ENCODE results near the gene PNO1. TPM values are rescaled to one million over a fixed set of nuclear protein-coding genes. Genes with fewer than 3 reads are reported as not detected.

PNO1 gene
- total RNA-seq, 1 donor from 2014 or later, result 20.3 TPM

GRCh38 chr2:68195096-68195495, 37.4 kb downstream of the PNO1 start:
- Mint-ChIP-seq H3K36me3 (ENCODE audit: low read depth) (no peaks in the 10 kb centered on the region), H3K4me1 (peaks cover 3% of the 10 kb centered on the region), H3K27me3 (ENCODE audit: low read depth) (no peaks in the 10 kb centered on the region), H3K9me3 (no peaks in the 10 kb centered on the region), H3K27ac (ENCODE audit: unreplicated experiment) (no peak overlapping the region), H3K4me3 (no peak overlapping the region)
- no peak for DNase-seq (ENCODE audit: low read depth, low spot score)
- TF ChIP-seq CTCF (conservative IDR thresholded peaks at IDR 0.05), result no peak

- Mint-ChIP-seq H3K9me3 (no peaks in the 10 kb centered on the region), H3K27ac (ENCODE audit: unreplicated experiment) (no peak overlapping the region), H3K4me3 (no peak overlapping the region), H3K36me3 (ENCODE audit: low read depth) (no peaks in the 10 kb centered on the region), H3K4me1 (no peaks in the 10 kb centered on the region), H3K27me3 (ENCODE audit: low read depth) (no peaks in the 10 kb centered on the region)
- no peak for DNase-seq (ENCODE audit: low read depth, low spot score)
- peak; percentile 69 for TF ChIP-seq CTCF (conservative IDR thresholded peaks at IDR 0.05)
Measured at GRCh38 chr2:68196120-68196716, 38.5 kb downstream of the PNO1 start.

DNA sequence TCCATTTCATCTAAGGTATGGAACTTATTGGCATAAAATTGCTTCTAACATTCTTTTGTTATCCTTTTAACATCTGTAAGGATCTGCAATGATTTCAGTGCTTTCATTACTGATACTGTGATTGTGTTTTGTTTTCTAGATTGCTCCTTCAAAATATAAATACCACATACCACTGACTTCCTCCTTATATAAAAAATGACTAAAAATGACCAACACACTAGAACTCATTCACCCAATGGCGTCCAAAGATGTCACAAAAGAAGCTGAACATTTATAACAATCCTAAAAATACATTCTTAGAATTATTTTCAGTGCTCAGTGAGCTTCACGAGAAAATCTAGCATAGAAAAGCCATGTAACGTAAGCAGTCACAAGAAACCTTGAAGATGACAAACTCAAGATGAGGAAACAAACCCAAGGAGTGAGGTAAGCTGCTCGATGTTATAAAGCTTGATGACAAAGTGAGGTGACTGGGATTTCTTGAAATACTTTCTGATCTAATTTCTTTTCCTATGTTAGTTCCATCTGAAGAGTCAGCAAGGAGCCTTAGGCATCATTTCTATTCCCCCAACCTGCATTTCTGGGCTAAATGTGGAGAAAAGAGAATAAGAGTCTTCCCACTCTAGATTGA, 42.6 kb downstream of the PNO1 start:
- no peaks in the 10 kb centered on the region for H3K27me3 Mint-ChIP-seq (ENCODE audit: low read depth)
- no peaks in the 10 kb centered on the region for H3K9me3 Mint-ChIP-seq
- H3K36me3 Mint-ChIP-seq (ENCODE audit: low read depth), result no peaks in the 10 kb centered on the region
- no peak for TF ChIP-seq CTCF (conservative IDR thresholded peaks at IDR 0.05)
- DNase-seq (ENCODE audit: low read depth, low spot score), result no peak
- H3K27ac Mint-ChIP-seq (ENCODE audit: unreplicated experiment), result no peak overlapping the region
- no peaks in the 10 kb centered on the region for H3K4me1 Mint-ChIP-seq
- H3K4me3 Mint-ChIP-seq, result no peak overlapping the region

- no peak overlapping the region for H3K27ac Mint-ChIP-seq (ENCODE audit: unreplicated experiment)
- no peaks in the 10 kb centered on the region for H3K36me3 Mint-ChIP-seq (ENCODE audit: low read depth)
- H3K27me3 Mint-ChIP-seq (ENCODE audit: low read depth), result no peaks in the 10 kb centered on the region
- no peaks in the 10 kb centered on the region for H3K4me1 Mint-ChIP-seq
- no peaks in the 10 kb centered on the region for H3K9me3 Mint-ChIP-seq
- no peak overlapping the region for H3K4me3 Mint-ChIP-seq
- DNase-seq (ENCODE audit: low read depth, low spot score), result no peak
- no peak for TF ChIP-seq CTCF (conservative IDR thresholded peaks at IDR 0.05)
Measured at GRCh38 chr2:68203587-68203986, 45.9 kb downstream of the PNO1 start.

DNA sequence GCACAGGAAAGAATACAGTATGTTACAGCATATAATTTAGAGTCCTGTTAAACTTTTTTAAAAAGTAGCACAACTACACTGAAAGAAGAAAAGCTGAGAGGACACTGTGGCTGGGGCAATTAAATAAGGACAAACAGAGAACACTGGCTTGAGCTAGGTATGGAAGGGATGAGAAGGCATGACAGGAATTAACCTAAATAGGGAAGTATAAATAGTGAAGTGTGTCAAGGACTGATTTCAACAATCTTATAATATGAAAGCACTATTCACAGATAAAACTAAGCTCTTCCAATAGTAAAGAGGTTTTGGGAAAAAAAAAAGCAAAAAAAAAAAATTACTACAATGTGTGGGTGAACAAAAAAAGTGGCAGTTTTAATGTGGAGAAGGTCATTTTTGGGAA, 49.1 kb downstream of the PNO1 start:
- H3K4me3 Mint-ChIP-seq, result no peak overlapping the region
- DNase-seq (ENCODE audit: low read depth, low spot score), result no peak
- H3K4me1 Mint-ChIP-seq, result peaks cover 13% of the 10 kb centered on the region
- peaks cover 8% of the 10 kb centered on the region for H3K36me3 Mint-ChIP-seq (ENCODE audit: low read depth)
- H3K27me3 Mint-ChIP-seq (ENCODE audit: low read depth), result no peaks in the 10 kb centered on the region
- TF ChIP-seq CTCF (conservative IDR thresholded peaks at IDR 0.05), result no peak
- no peak overlapping the region for H3K27ac Mint-ChIP-seq (ENCODE audit: unreplicated experiment)
- peaks cover 2% of the 10 kb centered on the region for H3K9me3 Mint-ChIP-seq
